SHP77 (cell line): ENCODE data around the gene CSMD2.
"Not testable (repeated sequence)": the region's sequence is repeated elsewhere in the genome, so short reads cannot be mapped to it uniquely, and the experiment has no call there.

Experiments used
- DNase-seq, 2 experiments: peaks; one replicate each; lab custom pipeline; 2025; lab: John Stamatoyannopoulos, UW

CSMD2 gene

GRCh38 chr1:34052565-34052964 is 112.5 kb downstream of the CSMD2 start:
- no peak for DNase-seq

- no peak for DNase-seq
These were observed 114.1 kb downstream of the CSMD2 start for GRCh38 chr1:34050709-34051485.

GRCh38 chr1:34049994-34050393 is 115.0 kb downstream of the CSMD2 start:
- no peak for DNase-seq

GRCh38 chr1:34049477-34049876 is 115.6 kb downstream of the CSMD2 start:
- DNase-seq, result no peak

GRCh38 chr1:34037856-34038255 is 127.2 kb downstream of the CSMD2 start:
- no peak for DNase-seq

- DNase-seq, result no peak
These were observed 127.9 kb downstream of the CSMD2 start for GRCh38 chr1:34037109-34037508.

- no peak for DNase-seq
These were observed 131.0 kb downstream of the CSMD2 start for GRCh38 chr1:34034036-34034435.

- DNase-seq, result no peak
These were observed 135.1 kb downstream of the CSMD2 start for GRCh38 chr1:34029954-34030353.

GRCh38 chr1:34029515-34029914 is 135.5 kb downstream of the CSMD2 start:
- no peak for DNase-seq

- no peak for DNase-seq
These were observed 136.5 kb downstream of the CSMD2 start for GRCh38 chr1:34028381-34029055.

- DNase-seq, result no peak
These were observed 139.4 kb downstream of the CSMD2 start for GRCh38 chr1:34025675-34026074.

GRCh38 chr1:34024485-34024884 is 140.5 kb downstream of the CSMD2 start:
- DNase-seq, result no peak

- DNase-seq, result no peak
These were observed 145.1 kb downstream of the CSMD2 start for GRCh38 chr1:34019741-34020552.

- DNase-seq, result no peak
These were observed 146.7 kb downstream of the CSMD2 start for GRCh38 chr1:34018285-34018684.

GRCh38 chr1:34016281-34016680 is 148.7 kb downstream of the CSMD2 start:
- not testable (repeated sequence) for DNase-seq

- DNase-seq, result no peak
These were observed 150.9 kb downstream of the CSMD2 start for GRCh38 chr1:34013958-34014737.

- no peak for DNase-seq
These were observed 151.9 kb downstream of the CSMD2 start for GRCh38 chr1:34013136-34013535.

- no peak for DNase-seq
These were observed 155.6 kb downstream of the CSMD2 start for GRCh38 chr1:34009340-34009985.

GRCh38 chr1:34007760-34008159 is 157.3 kb downstream of the CSMD2 start:
- no peak for DNase-seq

- DNase-seq, result no peak
These were observed 159.7 kb downstream of the CSMD2 start for GRCh38 chr1:34005309-34005708.

GRCh38 chr1:34002810-34003209 is 162.2 kb downstream of the CSMD2 start:
- DNase-seq, result no peak
